ENCODE results near the gene GOPC. TPM values are rescaled to one million over a fixed set of nuclear protein-coding genes. Genes with fewer than 3 reads are reported as not detected.

Gene GOPC
- total and polyA plus RNA-seq, 2 of the 13 experiments (the other 11 are each of a cell fraction or from before 2014, with no cell fraction given): 20.9 to 41.5 TPM

GRCh38 chr6:117613920-117614560, 11.7 kb upstream of the GOPC start (continued):
- no peak for TF ChIP-seq FOXO4 (CRISPR knock-in tag; conservative IDR thresholded peaks at IDR 0.05)
- no peak for TF ChIP-seq BATF2 (CRISPR knock-in tag; IDR thresholded peaks at IDR 0.05)

GRCh38 chr6:117607511-117607910, 5.2 kb upstream of the GOPC start:
- CTCF ChIA-PET (ENCODE audit: low intra/inter-chr PET ratio, low total read pairs): no interaction called here
- TF ChIP-seq SALL2 (CRISPR knock-in tag; IDR thresholded peaks at IDR 0.05) (no peak), POGZ (CRISPR knock-in tag; IDR thresholded peaks at IDR 0.05) (no peak), ATF5 (CRISPR knock-in tag; IDR thresholded peaks at IDR 0.05; ENCODE audit: low read depth) (no peak), NFATC3 (CRISPR knock-in tag; IDR thresholded peaks at IDR 0.05) (no peak)
- no peak for ATAC-seq
- Histone ChIP-seq H3K9ac (ENCODE audit: insufficient read depth, low read depth, low read length) (no peak overlapping the region), H3K79me2 (ENCODE audit: insufficient read depth, low read length) (no peaks in the 10 kb centered on the region), H3K27ac (ENCODE audit: extremely low read length, insufficient read depth, low read length) (no peak overlapping the region), H3K4me2 (ENCODE audit: low read depth, low read length) (no peak overlapping the region), H2AFZ (ENCODE audit: low read length) (no peak overlapping the region), H3K4me3 (replicated peaks in 1 of 3; ENCODE audit: insufficient read depth in 1 of 3, low read depth in 2 of 3, low read length in 3 of 3) (no peak overlapping the region), H3K36me3 (replicated peaks in 1 of 2; ENCODE audit: control insufficient read depth in 1 of 2, insufficient read depth in 2 of 2, low read length in 2 of 2) (no peaks in the 10 kb centered on the region), H3K4me1 (ENCODE audit: insufficient read depth, low read length) (peaks cover 8% of the 10 kb centered on the region), H4K20me1 (ENCODE audit: insufficient read depth, low read length) (no peaks in the 10 kb centered on the region), H3K27me3 (ENCODE audit: control insufficient read depth in 1 of 2, insufficient read depth in 2 of 2, low read length in 2 of 2) (no peaks in the 10 kb centered on the region), H3K9me3 (ENCODE audit: low read length) (no peaks in the 10 kb centered on the region)
- in situ Hi-C loops (cut with HindIII; ENCODE audit: extremely low pct_ligation_motif_present, low pct_unique_long_range_greater_than_20kb): loop anchor here (25.0 kb wide), 1 partner anchor 645 kb away; no protein-coding TSS in a partner anchor
- POLR2A ChIA-PET: no interaction called here
- intact Hi-C loops (cut with micrococcal nuclease; ENCODE audit: unreplicated experiment): loop anchor here (10.0 kb wide), 1 partner anchor 227 kb away; no protein-coding TSS in a partner anchor
- 85% methylated on average over 3 of the region's 3 CpGs for WGBS (ENCODE audit: low lambda C conversion rate)
- FAIRE-seq: no peak
- no TSS peak for BruUV-seq (replicated peaks)
- DNase-seq (ENCODE audit: low spot score): no peak
